NCI-H510A treated with DMSO at 0.1 percent for 48 hours (cell line): ENCODE measurements around the gene GPR21.

Source experiments
- DNase-seq: peaks from one replicate; lab custom pipeline; 2025; lab: John Stamatoyannopoulos, UW

The GPR21 gene

GRCh38 chr9:123063896-123064295 is 30.4 kb downstream of the GPR21 start:
- DNase-seq, result no peak

GRCh38 chr9:123064716-123065115 is 31.2 kb downstream of the GPR21 start:
- DNase-seq, result no peak

GRCh38 chr9:123065196-123065595 is 31.7 kb downstream of the GPR21 start:
- DNase-seq, result no peak

GRCh38 chr9:123067136-123067535 is 33.7 kb downstream of the GPR21 start:
- no peak for DNase-seq

GRCh38 chr9:123069010-123069481 is 35.6 kb downstream of the GPR21 start:
- DNase-seq, result no peak

GRCh38 chr9:123070198-123070597 is 36.7 kb downstream of the GPR21 start:
- DNase-seq, result no peak

GRCh38 chr9:123072407-123072995 is 39.0 kb downstream of the GPR21 start:
- no peak for DNase-seq

GRCh38 chr9:123073441-123073840 is 40.0 kb downstream of the GPR21 start:
- DNase-seq, result no peak

- no peak for DNase-seq
These were observed 40.5 kb downstream of the GPR21 start for GRCh38 chr9:123073991-123074422.

- DNase-seq, result no peak
These were observed 41.2 kb downstream of the GPR21 start for GRCh38 chr9:123074628-123075027.

- DNase-seq, result no peak
These were observed 47.0 kb downstream of the GPR21 start for GRCh38 chr9:123080444-123080843.

- peak; percentile 60 for DNase-seq
These were observed 48.4 kb downstream of the GPR21 start for GRCh38 chr9:123081824-123082223.

- no peak for DNase-seq
These were observed 50.2 kb downstream of the GPR21 start for GRCh38 chr9:123083680-123084079.

- no peak for DNase-seq
These were observed 50.8 kb downstream of the GPR21 start for GRCh38 chr9:123084256-123084655.
